Fibroblast of mammary gland (primary cell): ENCODE data around the gene TRMT112.

Experiments
- DNase-seq: peaks from one replicate; pipeline ENCODE4 v3.0.0-alpha.2; 2010; ENCODE audit warnings: low read depth
- H3K4me3 ChIP-seq: 2 replicates; pipeline ENCODE4 v1.5.1; 2011; ENCODE audit warnings: low read depth, mild to moderate bottlenecking, low read length, moderate library complexity; ENCODE audit not compliant: control insufficient read depth
- TF ChIP-seq, protein P1 (sequence below): conservative IDR thresholded peaks from 2 replicates; pipeline ENCODE4 v1.5.1; 2011; ENCODE audit warnings: low read depth, low read length, inconsistent platforms; ENCODE audit not compliant: control insufficient read depth, insufficient read depth

TRMT112 gene

DNA sequence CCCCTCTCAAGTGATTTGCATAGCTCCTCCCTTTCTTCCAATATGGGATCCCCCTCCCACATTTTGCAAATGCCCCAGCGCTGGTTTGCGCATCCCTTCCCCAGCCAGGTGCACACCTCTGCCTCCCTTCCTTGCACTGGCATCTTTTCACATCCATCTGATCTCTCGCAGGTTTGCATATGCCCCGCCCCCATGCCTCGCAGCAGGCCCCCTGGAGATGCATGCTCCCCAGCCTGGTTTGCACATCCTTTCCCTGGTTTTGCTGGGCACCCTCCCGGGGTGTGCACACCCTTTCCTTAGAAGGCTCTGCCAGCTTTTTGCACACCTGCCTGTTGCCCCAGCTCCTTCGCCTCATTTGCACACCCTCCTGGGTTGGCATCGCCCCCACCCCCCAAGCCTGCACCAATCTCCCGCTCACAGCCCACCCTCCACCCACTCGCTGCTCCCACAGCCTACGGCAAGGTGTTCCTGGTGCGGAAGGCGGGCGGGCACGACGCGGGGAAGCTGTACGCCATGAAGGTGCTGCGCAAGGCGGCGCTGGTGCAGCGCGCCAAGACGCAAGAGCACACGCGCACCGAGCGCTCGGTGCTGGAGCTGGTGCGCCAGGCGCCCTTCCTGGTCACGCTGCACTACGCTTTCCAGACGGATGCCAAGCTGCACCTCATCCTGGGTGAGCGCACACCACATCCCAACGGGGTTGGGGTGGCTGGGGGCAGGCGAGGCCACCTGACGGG is 42.5 kb upstream of the TRMT112 start:
- peak overlapping the region; percentile 80 for H3K4me3 ChIP-seq
- DNase-seq, result no peak
- TF ChIP-seq, protein P1, sequence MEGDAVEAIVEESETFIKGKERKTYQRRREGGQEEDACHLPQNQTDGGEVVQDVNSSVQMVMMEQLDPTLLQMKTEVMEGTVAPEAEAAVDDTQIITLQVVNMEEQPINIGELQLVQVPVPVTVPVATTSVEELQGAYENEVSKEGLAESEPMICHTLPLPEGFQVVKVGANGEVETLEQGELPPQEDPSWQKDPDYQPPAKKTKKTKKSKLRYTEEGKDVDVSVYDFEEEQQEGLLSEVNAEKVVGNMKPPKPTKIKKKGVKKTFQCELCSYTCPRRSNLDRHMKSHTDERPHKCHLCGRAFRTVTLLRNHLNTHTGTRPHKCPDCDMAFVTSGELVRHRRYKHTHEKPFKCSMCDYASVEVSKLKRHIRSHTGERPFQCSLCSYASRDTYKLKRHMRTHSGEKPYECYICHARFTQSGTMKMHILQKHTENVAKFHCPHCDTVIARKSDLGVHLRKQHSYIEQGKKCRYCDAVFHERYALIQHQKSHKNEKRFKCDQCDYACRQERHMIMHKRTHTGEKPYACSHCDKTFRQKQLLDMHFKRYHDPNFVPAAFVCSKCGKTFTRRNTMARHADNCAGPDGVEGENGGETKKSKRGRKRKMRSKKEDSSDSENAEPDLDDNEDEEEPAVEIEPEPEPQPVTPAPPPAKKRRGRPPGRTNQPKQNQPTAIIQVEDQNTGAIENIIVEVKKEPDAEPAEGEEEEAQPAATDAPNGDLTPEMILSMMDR, result no peak

DNA sequence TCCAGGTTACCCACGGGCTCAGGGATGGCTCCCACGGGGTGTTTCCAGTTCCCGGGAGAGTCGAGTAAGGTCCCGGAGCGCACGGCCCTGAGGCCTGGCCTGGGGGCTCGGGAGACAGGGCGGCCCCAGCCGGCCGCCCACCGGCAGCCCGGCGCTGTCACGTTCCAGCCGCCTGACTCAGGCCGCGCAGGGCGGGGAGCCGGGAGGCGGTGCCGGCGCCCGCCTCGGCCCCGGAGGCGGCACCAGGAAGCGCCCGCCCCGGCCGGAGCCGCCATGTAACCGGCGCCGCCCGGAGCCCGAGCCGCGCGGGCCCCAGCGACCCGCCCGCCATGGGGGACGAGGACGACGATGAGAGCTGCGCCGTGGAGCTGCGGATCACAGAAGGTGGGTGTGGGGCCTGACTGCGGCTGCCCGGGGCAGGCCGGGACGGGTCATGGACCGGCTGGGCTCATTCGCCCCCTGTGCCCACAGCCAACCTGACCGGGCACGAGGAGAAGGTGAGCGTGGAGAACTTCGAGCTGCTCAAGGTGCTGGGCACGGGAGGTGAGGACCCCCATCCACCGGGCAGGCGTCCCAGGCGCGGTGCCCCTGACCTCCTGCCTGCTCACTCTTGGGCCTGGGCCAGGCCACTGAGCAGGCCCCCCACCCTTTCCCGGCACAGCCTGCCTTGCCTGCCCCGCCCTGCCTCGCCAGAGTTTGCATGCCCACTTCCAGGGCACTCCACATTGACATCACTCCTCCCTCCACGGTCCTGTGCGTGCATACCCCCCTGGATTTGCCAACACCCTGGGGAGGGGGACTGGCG is 41.8 kb upstream of the TRMT112 start, which contains the start of gene RPS6KA4:
RPS6KA4 (plus strand) TSS at position 256 of the 805 bp plus-strand sequence; CDS start at position 330, 74 bp downstream.
- TF ChIP-seq, protein P1, result no peak
- H3K4me3 ChIP-seq, result peak within 1 kb of the TSS; percentile 80
- peak; percentile 42 for DNase-seq

DNA sequence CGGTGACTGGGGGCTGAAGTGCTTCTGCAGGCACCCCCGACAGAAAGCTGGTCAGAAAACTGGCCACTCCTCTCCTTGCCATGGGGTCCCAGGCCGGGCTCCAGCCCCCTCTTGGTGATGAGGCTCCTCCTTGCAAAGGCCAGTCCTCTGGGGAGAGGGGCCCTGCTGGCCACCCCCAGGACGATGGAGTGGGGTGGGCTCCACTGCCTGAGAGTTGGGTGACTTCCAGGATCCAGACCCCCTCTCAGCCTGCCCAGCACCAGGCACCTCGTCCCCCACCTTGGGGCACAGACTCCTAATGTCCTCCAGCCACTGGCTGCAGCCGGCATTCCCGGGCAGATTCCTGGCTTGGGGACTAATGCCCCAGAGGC is 41.2 kb upstream of the TRMT112 start:
- peak overlapping the region; percentile 40 for H3K4me3 ChIP-seq
- no peak for DNase-seq
- TF ChIP-seq, protein P1, result no peak

DNA sequence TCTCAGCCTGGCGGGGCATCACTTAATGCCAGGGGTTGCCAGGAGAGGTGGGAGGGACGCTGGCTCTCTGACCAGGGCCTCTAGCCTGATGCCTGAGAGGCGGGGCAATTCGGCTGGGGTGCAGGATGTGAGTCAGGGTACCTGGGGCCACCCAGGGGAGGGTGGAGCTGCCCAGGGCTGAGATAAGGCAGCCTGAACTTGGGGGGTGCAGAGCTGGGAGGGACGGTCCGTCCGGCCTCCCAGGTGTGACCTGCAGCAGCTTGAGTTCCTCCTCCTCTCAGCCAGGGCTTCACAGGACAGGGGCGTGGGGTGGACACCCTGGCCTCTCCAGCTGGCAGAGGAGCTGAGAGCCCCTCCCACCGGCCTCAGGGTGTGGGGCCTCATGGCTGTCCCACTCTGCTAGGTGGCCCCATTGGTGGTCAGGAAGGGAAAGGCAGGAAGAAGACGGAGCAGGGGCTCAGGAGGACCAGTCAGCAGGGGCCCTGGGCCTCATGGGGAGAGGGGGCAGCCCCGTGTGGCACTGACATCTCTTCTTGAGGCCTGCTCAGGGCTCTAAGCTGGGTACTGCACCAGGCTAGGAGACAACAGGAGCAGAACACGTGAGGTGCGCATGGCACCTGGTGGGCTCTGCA is 40.7 kb upstream of the TRMT112 start:
- H3K4me3 ChIP-seq, result no peak overlapping the region
- TF ChIP-seq, protein P1, result no peak
- DNase-seq, result no peak

DNA sequence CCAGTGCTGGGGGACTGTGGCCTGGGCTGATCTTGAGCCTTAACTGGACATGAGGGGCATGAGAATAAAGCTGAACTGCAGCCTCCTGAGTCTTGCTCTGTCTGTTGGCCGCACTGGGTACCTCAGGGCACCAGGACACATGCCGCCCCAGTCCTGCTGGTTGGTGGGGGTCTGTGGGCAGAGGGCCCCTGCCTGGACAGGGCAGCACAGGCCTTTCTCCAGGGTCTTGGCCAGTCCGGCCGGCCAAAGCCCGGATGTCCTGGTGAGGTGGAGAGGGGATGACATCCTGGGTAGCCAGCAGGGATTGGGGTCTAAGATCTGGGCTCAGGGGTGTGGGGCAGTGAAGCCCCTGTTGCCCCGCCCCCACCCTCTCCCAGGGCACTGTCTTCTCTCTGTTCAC is 40.1 kb upstream of the TRMT112 start:
- no peak overlapping the region for H3K4me3 ChIP-seq
- TF ChIP-seq, protein P1, result no peak
- no peak for DNase-seq

DNA sequence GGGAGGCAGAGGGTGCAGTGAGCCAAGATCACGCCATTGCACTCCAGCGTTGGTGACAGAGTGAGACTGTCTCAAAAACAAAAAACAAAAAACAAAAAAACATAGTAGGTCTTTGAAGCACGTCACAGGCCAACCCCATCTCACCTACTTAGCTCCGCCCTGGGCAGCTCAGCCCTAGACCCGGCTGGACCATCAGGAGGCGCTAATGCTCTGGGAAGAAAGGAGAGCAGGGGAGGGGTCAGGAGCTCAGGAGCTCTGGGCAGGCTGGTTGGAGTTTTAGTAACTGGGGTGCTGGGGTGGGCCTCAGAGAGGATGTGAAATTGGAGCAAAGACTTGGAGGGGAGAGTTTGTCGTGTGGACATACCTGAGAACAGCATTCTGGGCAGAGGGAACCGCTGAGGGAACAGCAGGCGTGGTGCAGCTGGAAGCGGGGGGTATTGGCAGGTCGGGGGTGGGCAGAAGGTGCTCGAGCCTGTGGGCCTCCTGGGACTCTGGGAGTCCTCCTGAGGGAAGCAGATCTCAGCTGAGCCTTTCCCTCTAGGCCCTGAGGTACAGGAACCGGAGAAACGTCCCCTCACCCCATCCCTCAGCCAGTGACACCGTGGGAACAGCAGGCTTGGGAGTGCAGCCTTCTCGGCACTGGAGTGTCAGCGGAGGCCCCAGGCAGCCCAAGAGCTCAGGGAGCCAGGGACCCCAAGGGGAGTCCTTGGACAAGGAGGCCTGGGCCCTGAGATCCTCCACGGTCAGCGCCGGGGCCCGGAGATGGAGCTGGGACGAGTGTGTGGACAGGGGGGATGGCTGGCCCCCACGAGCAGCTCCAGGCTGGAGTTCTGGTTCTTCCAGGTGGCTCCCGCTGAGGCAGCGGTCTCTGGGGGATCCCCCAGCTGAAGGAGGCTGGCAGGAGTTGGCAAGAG is 39.4 kb upstream of the TRMT112 start:
- peak; percentile 47 for DNase-seq
- no peak overlapping the region for H3K4me3 ChIP-seq
- TF ChIP-seq, protein P1, result peak; percentile 36
